GM23338 (cell line): Measurements from ENCODE around the gene CEP78. TPM values are rescaled to one million over a fixed set of nuclear protein-coding genes. Genes with fewer than 3 reads are reported as not detected.

ENCODE experiments used
- EZH2 ChIP-seq: fragments of 200-600 bp; sonication (generic); IDR thresholded peaks from one replicate; pipeline ENCODE4 v1.8.0; 2017; ENCODE audit warnings: antibody characterized with exemption, mild to moderate bottlenecking, low read depth; ENCODE audit not compliant: unreplicated experiment
- NANOG ChIP-seq: IDR thresholded peaks from 2 replicates; pipeline ENCODE4 v1.6.1; 2016; ENCODE audit warnings: antibody characterized with exemption, borderline replicate concordance
- POLR2AphosphoS5 ChIP-seq: IDR thresholded peaks from 2 replicates; pipeline ENCODE4 v1.6.1; 2016; ENCODE audit warnings: antibody characterized with exemption, low read depth
- REST ChIP-seq: IDR thresholded peaks from one replicate; pipeline ENCODE4 v1.6.1; 2018; ENCODE audit warnings: antibody characterized with exemption; ENCODE audit not compliant: unreplicated experiment
- ZNF462 ChIP-seq: fragments of 250-450 bp; sonication (Bioruptor Pico); IDR thresholded peaks from 2 replicates; pipeline ENCODE4 v1.5.0; 2020; ENCODE audit warnings: mild to moderate bottlenecking, moderate library complexity
- polyA plus RNA-seq: library from polyadenylated mRNA; unstranded; fragments of >200 nt; fragmentation: Nextera tagmentation; extraction: Ambion mirVana; gene quantifications from 2 replicates; pipeline ENCODE4 v1.2.1, GENCODE V29; 2016
- total RNA-seq: library from RNA; depleted of rRNA; stranded (reverse); fragments of >200 nt; shearing (Covaris generic); gene quantifications from 2 replicates; pipeline ENCODE4 v1.2.3, GENCODE V29; 2014

CEP78 gene
- total and polyA plus RNA-seq, 2 experiments from 2014 or later = 19.9 to 48.3 TPM

- TF ChIP-seq ZNF462 (CRISPR knock-in tag) (no peak), REST (no peak), POLR2AphosphoS5 (no peak), EZH2 (no peak), NANOG (no peak)
These were observed 78.7 kb downstream of the CEP78 start (continued) for GRCh38 chr9:78314550-78314949.
